Endothelial cell of umbilical vein (primary cell): Measurements from ENCODE around the gene IFITM10. TPM values are rescaled to one million over a fixed set of nuclear protein-coding genes. Genes with fewer than 3 reads are reported as not detected.

Experiments
- BruUV-seq: library from RNA; stranded (reverse); fragments of 400-500 nt; replicated peaks from 2 replicates; lab custom pipeline; 2021; lab: Mats Ljungman, UMichigan
- CTCF ChIA-PET: fragments of 300-600, 350-600 bp; sonication (Branson Sonifier 250); formaldehyde crosslinking; loops from one replicate; lab custom pipeline; 2021; ENCODE audit warnings: antibody characterized with exemption, inconsistent platforms; lab: Charles Lee
- POLR2A ChIA-PET: fragments of 300-600, 350-600 bp; sonication (Branson Sonifier 250); formaldehyde crosslinking; loops from one replicate; lab custom pipeline; 2021; ENCODE audit warnings: antibody characterized with exemption, inconsistent platforms; lab: Charles Lee
- DNase-seq: peaks from one replicate; pipeline ENCODE4 v3.0.0-alpha.2; 2011; ENCODE audit warnings: low read depth, low spot score
- FAIRE-seq: peaks from 2 replicates; lab custom pipeline; 2011; peaks lifted over from hg19 to GRCh38; lab: Jason Lieb, UNC
- H2AFZ ChIP-seq: 2 replicates; pipeline ENCODE4 v1.6.0; 2012; ENCODE audit warnings: low read depth, low read length, control low read depth, inconsistent platforms
- H3K27ac ChIP-seq: 2 replicates; pipeline ENCODE4 v1.5.1; 2011; ENCODE audit warnings: low read depth, mild to moderate bottlenecking, control low read depth, low read length, moderate library complexity; ENCODE audit not compliant: insufficient read depth
- H3K27me3 ChIP-seq, 2 experiments: 2 replicates each; pipeline versions ENCODE4 v1.6.0 to v1.6.1; 2011; ENCODE audit warnings: low read length in 2 of 2, mixed read lengths in 1 of 2; ENCODE audit not compliant: control insufficient read depth in 2 of 2, insufficient read depth in 2 of 2
- H3K36me3 ChIP-seq, 2 experiments: 2 replicates in 1 of 2; 3 replicates in 1 of 2; pipeline ENCODE4 v1.5.1; 2011; ENCODE audit warnings: low read length in 2 of 2, mild to moderate bottlenecking in 1 of 2, moderate library complexity in 1 of 2; ENCODE audit not compliant: control insufficient read depth in 2 of 2, insufficient read depth in 2 of 2; ENCODE audit errors: extremely low read depth in 1 of 2
- H3K4me1 ChIP-seq: 3 replicates; pipeline ENCODE4 v1.5.1; 2011; ENCODE audit warnings: mild to moderate bottlenecking, low read length; ENCODE audit not compliant: control insufficient read depth, insufficient read depth; ENCODE audit errors: extremely low read depth
- H3K4me2 ChIP-seq: 2 replicates; pipeline ENCODE4 v1.6.1; 2011; ENCODE audit warnings: low read length, control low read depth, mixed read lengths; ENCODE audit not compliant: insufficient read depth
- H3K4me3 ChIP-seq, 3 experiments: fragments of 200-600 bp in 1 of 3; sonication (generic), shearing (Covaris generic) in 1 of 3; replicated peaks in 1 of 3; 2 replicates each; pipeline ENCODE4 v1.5.1; 2011 to 2016; ENCODE audit warnings: control low read depth in 3 of 3, low read length in 3 of 3, mild to moderate bottlenecking in 2 of 3, inconsistent platforms in 1 of 3, low read depth in 1 of 3, moderate library complexity in 1 of 3; ENCODE audit not compliant: insufficient read depth in 1 of 3
- H3K79me2 ChIP-seq: 2 replicates; pipeline ENCODE4 v1.6.0; 2012; ENCODE audit warnings: low read length, inconsistent platforms; ENCODE audit not compliant: control insufficient read depth, insufficient read depth
- H3K9ac ChIP-seq: replicated peaks from 2 replicates; pipeline ENCODE3; 2011; ENCODE audit warnings: low read length, control low read depth; ENCODE audit not compliant: insufficient read depth; ENCODE audit errors: extremely low read depth
- H3K9me1 ChIP-seq: replicated peaks from 3 replicates; pipeline ENCODE4 v1.6.0; 2011; ENCODE audit warnings: mild to moderate bottlenecking, low read length; ENCODE audit not compliant: control insufficient read depth, insufficient read depth; ENCODE audit errors: extremely low read depth
- H3K9me3 ChIP-seq: replicated peaks from 2 replicates; pipeline ENCODE4 v1.5.1; 2012; ENCODE audit warnings: low read length, inconsistent platforms; ENCODE audit not compliant: control insufficient read depth, insufficient read depth
- H4K20me1 ChIP-seq: replicated peaks from 2 replicates; pipeline ENCODE3; 2011; ENCODE audit warnings: mild to moderate bottlenecking, low read length; ENCODE audit not compliant: control insufficient read depth, insufficient read depth; ENCODE audit errors: extremely low read depth
- CTCF ChIP-seq, 2 donors: IDR thresholded peaks; 1 replicate in 1 of 2; 2 replicates in 1 of 2; pipeline ENCODE4 v1.5.1; 2011; ENCODE audit warnings: low read length in 2 of 2, mild to moderate bottlenecking in 2 of 2, moderate library complexity in 2 of 2, control low read depth in 1 of 2, inconsistent platforms in 1 of 2, low read depth in 1 of 2; ENCODE audit not compliant: insufficient read depth in 1 of 2; ENCODE audit errors: extremely low read depth in 1 of 2
- EZH2 ChIP-seq: IDR thresholded peaks from 2 replicates; pipeline ENCODE4 v1.6.1; 2012; ENCODE audit warnings: borderline replicate concordance, low read depth, mild to moderate bottlenecking, moderate library complexity, low read length, inconsistent platforms; ENCODE audit not compliant: severe bottlenecking
- FOS ChIP-seq: IDR thresholded peaks from 2 replicates; pipeline ENCODE4 v1.6.1; 2011; ENCODE audit warnings: mild to moderate bottlenecking, low read length, moderate library complexity, borderline replicate concordance; ENCODE audit not compliant: insufficient read depth
- GATA2 ChIP-seq: IDR thresholded peaks from 2 replicates; pipeline ENCODE4 v1.7.0; 2011; ENCODE audit warnings: low read depth, mild to moderate bottlenecking, moderate library complexity, mixed read lengths, low read length; ENCODE audit not compliant: insufficient read length, insufficient read depth
- JUN ChIP-seq: IDR thresholded peaks from 2 replicates; pipeline ENCODE4 v1.6.1; 2011; ENCODE audit warnings: borderline replicate concordance, low read depth; ENCODE audit not compliant: insufficient read length, insufficient read depth
- MAX ChIP-seq: IDR thresholded peaks from 2 replicates; pipeline ENCODE4 v1.6.1; 2011; ENCODE audit not compliant: insufficient read depth, insufficient read length
- MYC ChIP-seq: IDR thresholded peaks from one replicate; pipeline ENCODE4 v1.6.1; 2011; ENCODE audit warnings: mild to moderate bottlenecking, low read depth, low read length
- POLR2A ChIP-seq: IDR thresholded peaks from 2 replicates; pipeline ENCODE4 v1.6.1; 2012; ENCODE audit warnings: low read depth, mild to moderate bottlenecking, control low read depth, low read length
- POLR2AphosphoS5 ChIP-seq: IDR thresholded peaks from 2 replicates; pipeline ENCODE4 v1.6.1; 2012; ENCODE audit warnings: low read depth, mild to moderate bottlenecking, control low read depth, low read length, moderate library complexity; ENCODE audit not compliant: insufficient read depth
- dilution Hi-C: fragments of 300-500 bp; cut with MboI; formaldehyde crosslinking; loops from one replicate; pipeline ENCODE4 v1.15.0; 2019; ENCODE audit warnings: low sequenced_read_pairs; ENCODE audit not compliant: extremely low pct_ligation_motif_present
- intact Hi-C: fragments of 100-400 bp; cut with micrococcal nuclease; formaldehyde crosslinking; loops from one replicate; pipeline ENCODE4 v1.10.0; 2022
- polyA plus RNA-seq, 4 experiments: library from polyadenylated mRNA; depleted of rRNA in 3 of 4; stranded (reverse) in 3 of 4; unstranded in 1 of 4; fragments of >200 nt; gene quantifications; 2 replicates each; pipeline versions ENCODE4 v1.2.1 to v1.2.3, GENCODE V29; 2011 to 2012; ENCODE audit warnings: missing spikeins in 1 of 4
- total RNA-seq: library from RNA; stranded (reverse); gene quantifications from 2 replicates; pipeline ENCODE4 v1.2.3, GENCODE V29; 2021

Gene IFITM10
- total and polyA plus RNA-seq, 2 donors (not counting 3 experiments of a cell fraction or from before 2014, with no cell fraction given), result 0.04 to 0.66 TPM

- no peaks in the 10 kb centered on the region for H3K79me2 ChIP-seq
- H3K4me2 ChIP-seq, result no peak overlapping the region
- TF ChIP-seq JUN, result no peak
- no peak for TF ChIP-seq FOS
- TF ChIP-seq POLR2AphosphoS5, result no peak
- no peak for TF ChIP-seq EZH2
- no peak for TF ChIP-seq MAX
- TF ChIP-seq CTCF (IDR thresholded peaks at IDR 0.05; ENCODE audit: extremely low read depth in 1 of 2, insufficient read depth in 1 of 2, low read depth in 1 of 2, low read length in 2 of 2), result no peak
- TF ChIP-seq POLR2A, result no peak
- TF ChIP-seq MYC, result no peak
- TF ChIP-seq GATA2, result no peak
- no peak overlapping the region for H3K4me3 ChIP-seq
- H3K9me3 ChIP-seq, result no peaks in the 10 kb centered on the region
- DNase-seq, result no peak
- ChIA-PET POLR2A (no interaction called here), CTCF (interaction anchor here (0.7 to 2.8 kb wide), 4 partner anchors 11 to 296 kb away, joined by 3 to 19 read pairs (median 3); no protein-coding TSS in a partner anchor)
- dilution Hi-C loops, result no loop called here
- no peaks in the 10 kb centered on the region for H3K9me1 ChIP-seq
- FAIRE-seq, result no peak
- no peak overlapping the region for H3K27ac ChIP-seq
- H3K27me3 ChIP-seq, result no peaks in the 10 kb centered on the region
- no peak overlapping the region for H2AFZ ChIP-seq
- no peak overlapping the region for H3K9ac ChIP-seq
- no peaks in the 10 kb centered on the region for H3K4me1 ChIP-seq
- BruUV-seq, result no TSS peak
- no peaks in the 10 kb centered on the region for H4K20me1 ChIP-seq
- no peaks in the 10 kb centered on the region for H3K36me3 ChIP-seq
- intact Hi-C loops, result no loop called here
Observed at GRCh38 chr11:1705126-1706052, 45.0 kb downstream of the IFITM10 start.
